CD4-positive, alpha-beta T cell treated with Interleukin-12 subunit alpha and Interleukin-12 subunit beta, for 1 hour (primary cell): Measurements from ENCODE around the gene ACTN4.

Experiments used
- DNase-seq: peaks from one replicate; pipeline ENCODE4 v3.0.0-alpha.2; 2020

ACTN4 gene

GRCh38 chr19:38712161-38712748, 64.8 kb downstream of the ACTN4 start:
- no peak for DNase-seq

- DNase-seq: no peak
These were observed 65.8 kb downstream of the ACTN4 start for GRCh38 chr19:38713227-38713649.

GRCh38 chr19:38713865-38714264, 66.4 kb downstream of the ACTN4 start:
- DNase-seq: no peak

- DNase-seq: no peak
These were observed 66.9 kb downstream of the ACTN4 start for GRCh38 chr19:38714354-38714778.

- no peak for DNase-seq
These were observed 68.1 kb downstream of the ACTN4 start for GRCh38 chr19:38715555-38715954.

- no peak for DNase-seq
These were observed 69.6 kb downstream of the ACTN4 start for GRCh38 chr19:38717051-38717450.

GRCh38 chr19:38717855-38718254, 70.4 kb downstream of the ACTN4 start:
- no peak for DNase-seq

GRCh38 chr19:38718747-38719543, 71.5 kb downstream of the ACTN4 start:
- DNase-seq: no peak

- DNase-seq: no peak
These were observed 72.5 kb downstream of the ACTN4 start for GRCh38 chr19:38719761-38720558.

GRCh38 chr19:38720559-38721236, 73.2 kb downstream of the ACTN4 start:
- no peak for DNase-seq

- DNase-seq: no peak
These were observed 74.0 kb downstream of the ACTN4 start for GRCh38 chr19:38721496-38721895.

GRCh38 chr19:38721979-38722773, 74.7 kb downstream of the ACTN4 start:
- DNase-seq: no peak

GRCh38 chr19:38722947-38723605, 75.6 kb downstream of the ACTN4 start:
- DNase-seq: no peak

- DNase-seq: no peak
These were observed 76.1 kb downstream of the ACTN4 start for GRCh38 chr19:38723606-38723965.

GRCh38 chr19:38723990-38724854, 76.8 kb downstream of the ACTN4 start:
- no peak for DNase-seq

- no peak for DNase-seq
These were observed 78.2 kb downstream of the ACTN4 start for GRCh38 chr19:38725469-38726283.

- no peak for DNase-seq
These were observed 78.8 kb downstream of the ACTN4 start for GRCh38 chr19:38726284-38726673.

- peak; percentile 40 for DNase-seq
These were observed 79.4 kb downstream of the ACTN4 start for GRCh38 chr19:38726761-38727301.

GRCh38 chr19:38727306-38727867, 79.9 kb downstream of the ACTN4 start:
- no peak for DNase-seq
